NCI-H2029 (cell line): ENCODE measurements around the gene DEFB110.

ENCODE experiments used
- DNase-seq: peaks from one replicate; lab custom pipeline; 2025; lab: John Stamatoyannopoulos, UW

Gene DEFB110

GRCh38 chr6:50021894-50022293 is at the start of gene DEFB110:
DEFB110 (minus strand) TSS chr6:50021994; CDS start chr6:50021935, 59 bp downstream.
- DNase-seq: no peak

DNA sequence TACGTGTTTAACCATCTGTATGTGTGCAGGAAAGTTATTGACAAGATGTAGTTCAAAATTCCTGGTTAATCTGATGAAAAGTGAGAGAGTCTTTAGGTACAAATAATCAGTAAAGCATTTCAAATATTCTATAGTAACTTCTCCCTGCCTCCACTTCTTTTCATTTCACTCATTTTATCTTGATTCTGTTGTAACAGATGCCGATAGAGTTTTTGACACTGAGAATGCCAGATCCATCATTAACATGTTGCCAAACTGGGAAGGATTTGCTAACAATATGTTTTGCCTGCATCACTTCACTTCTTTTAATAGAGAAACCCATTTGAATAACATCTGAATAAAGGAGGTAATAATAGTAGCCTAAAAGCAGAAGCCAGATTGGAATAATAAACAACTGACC is 48.3 kb upstream of the DEFB110 start:
- DNase-seq: no peak

DNA sequence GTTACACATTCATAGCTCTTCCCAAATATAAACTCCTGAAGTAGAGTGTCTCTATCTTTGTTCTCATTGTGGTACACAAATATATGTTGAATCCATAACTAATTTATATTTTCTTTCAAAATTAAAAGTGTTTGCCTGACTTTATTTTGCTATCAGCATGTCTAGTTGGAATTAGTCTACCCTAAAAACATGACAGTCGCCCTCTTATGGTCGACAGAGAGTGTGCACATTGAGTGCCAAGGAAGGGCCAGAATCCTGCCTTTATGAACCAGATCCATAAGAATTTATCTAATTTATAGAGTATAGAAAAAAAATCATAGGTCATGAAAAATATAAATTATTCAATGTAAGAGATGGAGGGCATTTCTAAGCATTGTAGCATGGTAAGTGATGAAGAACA is 40.3 kb upstream of the DEFB110 start:
- no peak for DNase-seq

DNA sequence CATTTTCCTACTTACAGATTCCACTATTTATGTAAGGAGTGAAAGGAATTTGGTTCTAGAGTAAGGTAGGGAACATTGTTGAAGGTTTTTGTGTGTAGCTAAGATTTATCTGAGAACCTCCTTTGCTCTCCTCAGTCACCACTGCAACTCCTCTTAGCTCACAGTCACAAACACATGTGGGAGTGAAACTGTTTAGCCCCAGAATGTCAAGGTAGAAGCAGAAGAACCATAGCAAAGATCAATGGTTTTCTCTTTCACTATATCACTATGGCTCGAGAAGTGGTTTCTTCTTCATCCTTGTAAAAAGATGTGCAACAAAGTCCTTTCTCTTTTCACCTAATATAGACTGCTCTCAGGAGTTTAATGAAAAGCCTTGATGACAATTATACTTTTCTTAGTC is 34.4 kb upstream of the DEFB110 start:
- DNase-seq: no peak

DNA sequence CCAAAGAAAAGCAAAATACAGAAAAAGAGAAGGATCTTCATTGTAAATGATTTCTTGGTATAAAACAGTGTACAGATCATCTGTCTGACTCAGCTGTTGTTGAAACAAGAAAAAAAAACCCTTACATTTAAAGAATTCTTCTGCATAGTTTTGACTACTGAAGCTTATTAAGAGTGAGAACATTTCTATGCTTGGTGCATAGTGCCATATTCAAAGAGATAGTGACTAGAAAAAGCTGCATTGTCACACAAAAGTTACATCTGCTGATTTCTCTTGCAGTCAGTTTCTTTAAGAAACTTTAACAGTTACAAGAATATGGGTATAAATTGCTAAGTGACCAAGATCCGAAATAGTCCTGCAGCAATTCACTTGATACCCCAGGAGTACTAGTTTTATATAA is 28.0 kb upstream of the DEFB110 start, which contains the start of gene DEFB112:
DEFB112 (minus strand) TSS at position 101 of the 400 bp plus-strand sequence; CDS start at position 41, 60 bp downstream.
- no peak for DNase-seq

- no peak for DNase-seq
Observed at GRCh38 chr6:50047026-50047425, 25.2 kb upstream of the DEFB110 start.

- DNase-seq: peak; percentile 80
Observed at GRCh38 chr6:50030777-50031562, 9.2 kb upstream of the DEFB110 start.

DNA sequence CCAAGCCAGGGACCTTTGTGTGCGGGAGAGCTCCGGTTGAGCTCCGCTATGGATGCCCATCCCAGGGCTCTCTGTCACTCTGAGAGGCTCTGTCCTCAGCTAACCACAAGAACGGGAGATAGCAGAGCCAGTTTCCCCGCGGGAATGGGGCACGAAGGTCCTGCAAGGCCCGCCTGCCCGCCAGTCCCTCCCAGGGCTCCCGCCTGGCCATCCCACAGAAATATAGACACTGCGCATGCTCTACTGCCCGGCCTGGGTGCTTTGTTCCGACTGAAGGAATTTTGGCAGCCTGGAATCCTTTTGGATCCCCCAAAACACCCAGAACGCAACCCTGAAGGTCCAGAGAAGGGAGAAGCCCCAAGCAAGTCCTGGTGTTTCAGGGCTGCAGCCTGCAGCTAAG is 8.6 kb upstream of the DEFB110 start:
- no peak for DNase-seq

- DNase-seq: no peak
Observed at GRCh38 chr6:50025258-50025657, 3.5 kb upstream of the DEFB110 start.

GRCh38 chr6:50007819-50008218 is 14.0 kb downstream of the DEFB110 start:
- no peak for DNase-seq

GRCh38 chr6:50003139-50003538 is 18.7 kb downstream of the DEFB110 start:
- no peak for DNase-seq

- DNase-seq: no peak
Observed at GRCh38 chr6:49995278-49995677, 26.5 kb downstream of the DEFB110 start.

GRCh38 chr6:49988900-49989299 is 32.9 kb downstream of the DEFB110 start:
- no peak for DNase-seq

DNA sequence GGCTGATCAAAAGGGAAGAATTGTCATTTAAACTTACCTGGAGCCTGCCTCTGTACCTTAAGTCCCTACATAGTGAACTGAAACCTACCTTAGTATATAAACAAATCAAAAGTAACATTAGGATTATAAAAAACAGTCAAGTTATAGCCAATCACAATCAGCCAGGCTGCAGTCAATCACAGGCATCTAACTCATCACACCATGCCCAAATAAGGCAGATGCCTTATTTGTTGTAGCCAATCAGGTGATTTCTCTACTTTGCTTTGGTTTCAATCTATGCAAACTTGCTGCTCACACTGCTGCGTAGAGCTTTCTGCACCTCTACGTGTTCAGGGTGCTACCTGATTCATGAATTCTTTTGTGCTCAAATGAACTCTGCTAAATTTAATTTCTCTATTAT is 34.0 kb downstream of the DEFB110 start:
- DNase-seq: no peak

DNA sequence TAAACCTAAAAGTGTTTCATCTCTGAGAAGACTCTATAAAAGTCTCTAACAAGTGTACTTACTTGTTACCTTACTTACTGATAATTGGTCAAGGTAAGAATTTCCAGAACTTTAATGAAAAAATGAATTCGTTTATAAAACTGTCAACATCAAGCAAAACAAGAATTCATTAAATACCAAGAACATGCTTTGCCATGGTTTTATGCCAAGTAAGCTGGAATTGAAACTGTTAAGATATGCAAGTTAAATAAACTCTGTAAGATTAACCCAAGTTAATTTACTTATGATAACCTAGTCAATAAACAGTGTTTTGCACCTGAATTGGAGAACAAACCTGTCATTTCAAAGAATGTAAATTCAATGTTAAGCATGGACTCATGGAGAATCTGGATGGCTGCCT is 35.2 kb downstream of the DEFB110 start:
- no peak for DNase-seq

DNA sequence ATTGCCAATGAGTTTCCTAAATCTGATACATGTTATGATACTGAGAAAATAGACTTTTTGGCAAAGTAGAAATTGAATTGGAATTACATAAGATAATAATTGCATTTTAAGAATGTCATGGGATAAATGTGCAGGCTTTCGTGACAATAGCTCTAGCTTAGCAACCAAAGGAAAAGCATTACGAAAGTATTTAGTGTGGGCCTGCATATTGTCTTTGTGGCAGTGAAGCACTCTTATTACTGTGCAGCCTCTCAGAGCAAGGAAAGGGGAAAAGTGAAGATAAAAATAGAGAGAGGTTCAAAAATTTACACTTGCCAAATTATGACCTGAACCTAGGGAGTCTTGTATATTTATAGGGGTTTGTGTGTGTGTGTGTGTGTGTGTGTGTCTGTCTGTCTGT is 39.7 kb downstream of the DEFB110 start:
- no peak for DNase-seq

DNA sequence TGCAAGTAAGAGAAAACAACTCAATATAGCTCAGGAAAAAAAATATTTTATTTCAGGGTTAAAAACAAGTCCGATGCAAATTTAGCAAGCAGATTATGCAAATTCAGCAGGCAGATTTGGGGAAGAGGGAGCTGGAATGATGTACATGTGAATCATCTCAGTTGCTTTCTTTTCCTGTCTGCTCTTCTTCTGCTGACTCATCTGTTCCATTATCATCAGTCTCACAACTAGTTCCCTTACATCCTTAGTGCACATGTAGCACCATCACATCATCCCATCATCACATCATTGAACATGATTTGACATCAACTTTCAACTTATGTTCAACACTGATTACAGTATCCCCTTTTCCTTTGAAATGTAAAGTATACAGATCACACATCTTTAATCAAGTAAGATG is 40.9 kb downstream of the DEFB110 start:
- DNase-seq: no peak

DNA sequence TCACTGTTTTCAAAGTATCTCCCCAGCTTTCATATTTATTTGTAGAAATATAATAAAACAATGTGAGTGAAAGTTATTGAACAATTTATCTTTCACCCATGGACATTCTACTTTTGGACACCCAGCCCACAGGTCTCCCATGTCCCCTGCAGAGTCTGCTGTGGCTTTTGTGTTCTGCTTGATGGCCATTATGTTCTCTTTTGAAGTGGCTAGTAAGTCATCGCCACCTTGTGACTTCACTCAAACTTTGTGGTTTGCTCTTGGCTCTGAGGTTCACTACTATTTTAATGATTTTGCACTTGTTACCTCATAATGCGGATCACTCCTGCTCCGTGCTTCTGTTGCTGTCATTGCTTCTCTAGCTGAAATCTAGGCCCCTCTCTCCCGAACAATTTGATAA is 42.2 kb downstream of the DEFB110 start:
- DNase-seq: no peak

GRCh38 chr6:49978332-49979226 is 43.2 kb downstream of the DEFB110 start:
- no peak for DNase-seq

- no peak for DNase-seq
Observed at GRCh38 chr6:49969605-49970004, 52.2 kb downstream of the DEFB110 start, which contains the start of gene DEFB113. DEFB113 (minus strand) TSS chr6:49969625; CDS start chr6:49969625, 0 bp downstream.
